ENCODE results near the gene MLIP.

DNA sequence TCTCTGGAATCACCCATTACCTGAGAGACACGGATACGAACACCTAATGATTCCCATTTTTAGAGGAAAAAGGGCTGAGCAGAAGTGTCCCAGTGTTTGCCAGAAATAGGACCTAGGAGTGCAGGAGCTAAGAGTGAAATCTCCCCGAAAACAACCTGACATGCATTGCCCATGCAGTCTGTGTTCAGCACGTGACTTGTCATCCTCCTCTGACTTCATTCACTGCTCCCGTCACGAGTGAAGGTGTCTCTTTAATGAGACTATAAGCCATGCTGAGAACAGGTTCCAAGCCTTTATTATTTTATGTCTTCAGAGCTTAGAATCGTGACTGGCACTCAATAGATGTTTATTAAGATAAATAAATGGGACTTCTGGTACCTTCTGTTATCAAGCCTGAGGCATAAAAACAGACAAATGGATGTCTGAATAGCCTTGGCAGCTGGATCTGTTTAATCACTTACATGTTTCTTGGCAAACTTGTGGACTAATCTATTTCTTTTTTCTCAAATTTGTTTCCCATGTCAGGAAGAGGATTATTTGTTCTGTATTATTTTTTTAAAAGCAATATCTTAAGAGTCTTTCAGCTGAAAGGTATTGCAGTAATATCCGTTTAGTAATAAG is 3.7 kb upstream of the MLIP start:
- TF ChIP-seq, protein P1, sequence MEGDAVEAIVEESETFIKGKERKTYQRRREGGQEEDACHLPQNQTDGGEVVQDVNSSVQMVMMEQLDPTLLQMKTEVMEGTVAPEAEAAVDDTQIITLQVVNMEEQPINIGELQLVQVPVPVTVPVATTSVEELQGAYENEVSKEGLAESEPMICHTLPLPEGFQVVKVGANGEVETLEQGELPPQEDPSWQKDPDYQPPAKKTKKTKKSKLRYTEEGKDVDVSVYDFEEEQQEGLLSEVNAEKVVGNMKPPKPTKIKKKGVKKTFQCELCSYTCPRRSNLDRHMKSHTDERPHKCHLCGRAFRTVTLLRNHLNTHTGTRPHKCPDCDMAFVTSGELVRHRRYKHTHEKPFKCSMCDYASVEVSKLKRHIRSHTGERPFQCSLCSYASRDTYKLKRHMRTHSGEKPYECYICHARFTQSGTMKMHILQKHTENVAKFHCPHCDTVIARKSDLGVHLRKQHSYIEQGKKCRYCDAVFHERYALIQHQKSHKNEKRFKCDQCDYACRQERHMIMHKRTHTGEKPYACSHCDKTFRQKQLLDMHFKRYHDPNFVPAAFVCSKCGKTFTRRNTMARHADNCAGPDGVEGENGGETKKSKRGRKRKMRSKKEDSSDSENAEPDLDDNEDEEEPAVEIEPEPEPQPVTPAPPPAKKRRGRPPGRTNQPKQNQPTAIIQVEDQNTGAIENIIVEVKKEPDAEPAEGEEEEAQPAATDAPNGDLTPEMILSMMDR (IDR thresholded peaks at IDR 0.05) = no peak
- no peak for TF ChIP-seq POLR2A (IDR thresholded peaks at IDR 0.05)
